ENCODE measurements around the gene DGKD. TPM values are rescaled to one million over a fixed set of nuclear protein-coding genes. Genes with fewer than 3 reads are reported as not detected.

The DGKD gene
- total RNA-seq, 4 donors from 2014 or later: 67.7 to 195 (median 125) TPM

- no peak for DNase-seq
- H3K9me3 ChIP-seq: no peaks in the 10 kb centered on the region
- H3K27me3 ChIP-seq: no peaks in the 10 kb centered on the region
- no peak overlapping the region for H3K4me3 ChIP-seq
- peaks cover 0 to 26% (median 9%) of the 10 kb centered on the region in 4 donors for H3K4me1 ChIP-seq
- H3K36me3 ChIP-seq: peaks cover 0 to 11% (median 0%) of the 10 kb centered on the region in 3 donors
- H3K27ac ChIP-seq: peak overlapping the region; percentile 37 to 76 (median 54)
- no peak for TF ChIP-seq POLR2A (IDR thresholded peaks at IDR 0.05)
- no peak for TF ChIP-seq CTCF (IDR thresholded peaks at IDR 0.05)
Measured at GRCh38 chr2:233385489-233386044, 31.3 kb downstream of the DGKD start.

- Histone ChIP-seq H3K4me1 (peaks cover 0 to 19% (median 9%) of the 10 kb centered on the region in 4 donors), H3K27ac (peak overlapping the region; percentile 46 to 76 (median 60)), H3K4me3 (no peak overlapping the region), H3K27me3 (no peaks in the 10 kb centered on the region), H3K36me3 (peaks cover 0 to 15% (median 0%) of the 10 kb centered on the region in 3 donors), H3K9me3 (no peaks in the 10 kb centered on the region)
- TF ChIP-seq CTCF (IDR thresholded peaks at IDR 0.05) (no peak), POLR2A (IDR thresholded peaks at IDR 0.05) (no peak)
- no peak for DNase-seq
Measured at GRCh38 chr2:233386382-233387041, 32.2 kb downstream of the DGKD start.

DNA sequence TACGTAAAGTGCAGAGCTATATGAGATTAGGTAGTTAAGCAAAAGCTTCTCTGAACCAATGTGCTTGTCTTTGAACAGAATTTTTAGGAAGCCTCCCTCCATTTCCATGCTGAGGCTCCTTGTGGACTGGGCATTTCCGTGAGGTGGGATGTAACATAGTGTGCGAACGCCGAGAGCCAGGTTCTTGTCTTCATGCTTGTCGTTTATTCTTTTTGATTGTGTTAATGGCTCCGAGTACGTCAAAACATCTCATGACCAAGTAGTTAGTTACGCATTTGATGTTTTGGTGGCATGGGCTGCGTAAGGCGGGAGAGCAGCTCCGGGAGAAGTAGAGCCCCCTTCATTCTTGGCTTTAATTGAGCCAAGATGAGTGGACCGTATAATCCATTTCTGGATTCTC is 32.9 kb downstream of the DGKD start:
- Histone ChIP-seq H3K4me1 (peaks cover 0 to 19% (median 9%) of the 10 kb centered on the region in 4 donors), H3K27me3 (no peaks in the 10 kb centered on the region), H3K36me3 (peaks cover 0 to 19% (median 0%) of the 10 kb centered on the region in 3 donors), H3K9me3 (no peaks in the 10 kb centered on the region), H3K4me3 (no peak overlapping the region), H3K27ac (peak overlapping the region; percentile 46 to 76 (median 60))
- no peak for TF ChIP-seq CTCF (IDR thresholded peaks at IDR 0.05)
- no peak for TF ChIP-seq POLR2A (IDR thresholded peaks at IDR 0.05)
- no peak for DNase-seq

DNA sequence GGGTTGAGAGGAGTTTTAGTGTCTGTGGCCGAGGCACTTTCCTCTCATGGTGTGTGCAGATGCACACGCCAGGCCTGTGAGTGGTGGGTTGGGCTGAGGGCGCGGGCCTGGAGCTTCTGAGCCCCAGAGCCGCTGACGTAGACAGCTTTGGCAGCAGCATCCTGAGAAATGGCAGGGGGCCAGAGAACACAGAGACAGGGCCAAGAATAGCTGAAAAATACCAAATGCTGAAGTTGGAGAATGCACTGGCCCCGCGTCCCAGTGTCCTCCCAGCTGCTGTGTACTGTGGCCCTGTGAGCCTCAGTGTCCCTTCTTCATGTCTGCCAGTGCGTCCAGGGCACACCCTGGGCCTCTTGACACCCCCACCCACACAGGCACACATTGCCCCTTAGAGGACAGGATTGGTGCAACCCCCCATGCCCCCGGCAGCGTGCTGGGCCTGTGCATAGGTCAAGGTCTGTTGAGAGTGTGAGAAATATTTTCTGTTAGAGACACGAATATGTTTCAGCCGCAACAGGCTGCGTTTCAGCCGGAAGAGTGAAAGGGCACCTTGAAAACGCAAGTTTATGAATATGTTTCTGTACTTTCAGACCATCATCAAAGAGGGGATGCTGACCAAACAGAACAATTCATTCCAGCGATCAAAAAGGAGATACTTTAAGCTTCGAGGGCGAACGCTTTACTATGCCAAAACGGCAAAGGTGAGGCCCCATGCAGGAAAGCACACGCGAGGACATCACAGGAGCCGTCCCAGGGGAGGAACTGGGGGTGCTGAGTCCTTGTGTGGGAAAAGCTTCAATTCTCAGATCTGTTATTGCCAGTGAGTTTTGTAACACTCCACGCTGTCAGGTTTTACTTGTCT is 33.6 kb downstream of the DGKD start:
- Histone ChIP-seq H3K4me3 (no peak overlapping the region), H3K36me3 (peaks cover 0 to 19% (median 0%) of the 10 kb centered on the region in 3 donors), H3K27ac (peak overlapping the region; percentile 46 to 76 (median 60)), H3K4me1 (peaks cover 0 to 19% (median 9%) of the 10 kb centered on the region in 4 donors), H3K9me3 (no peaks in the 10 kb centered on the region), H3K27me3 (no peaks in the 10 kb centered on the region)
- TF ChIP-seq CTCF (IDR thresholded peaks at IDR 0.05) (no peak), POLR2A (IDR thresholded peaks at IDR 0.05) (no peak)
- peak in 1 of 3 donors; percentile 80 for DNase-seq

DNA sequence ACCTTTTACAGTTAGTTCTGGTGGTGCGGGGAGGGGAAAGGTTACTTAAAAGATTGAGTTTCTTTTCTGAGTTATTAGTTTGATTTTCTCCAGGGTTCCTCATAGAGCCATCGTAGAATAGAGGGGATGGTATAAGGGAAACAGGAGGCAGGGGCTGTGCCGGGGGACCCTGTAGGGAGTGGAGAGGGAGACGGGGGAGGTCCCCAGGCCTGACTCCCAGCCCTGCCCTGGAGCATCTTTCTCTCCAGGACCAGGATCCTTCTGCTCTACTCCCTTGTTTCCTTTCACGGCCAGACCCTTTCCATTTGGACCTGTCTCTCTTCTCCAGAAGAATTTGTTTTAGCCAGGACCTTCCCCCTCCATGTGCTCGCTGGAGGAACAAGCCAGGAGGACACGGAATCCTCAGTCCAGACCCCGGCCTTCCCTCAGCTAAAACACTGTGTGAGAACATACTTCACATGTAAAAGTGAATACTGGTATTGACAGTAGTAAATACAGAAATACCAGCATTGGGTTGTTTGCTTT is 35.4 kb downstream of the DGKD start:
- TF ChIP-seq POLR2A (IDR thresholded peaks at IDR 0.05) (no peak), CTCF (IDR thresholded peaks at IDR 0.05) (no peak)

More for the DNA sequence above, 35.4 kb downstream of the DGKD start:
- peaks cover 0 to 17% (median 9%) of the 10 kb centered on the region in 4 donors for H3K4me1 ChIP-seq
- no peak overlapping the region for H3K4me3 ChIP-seq
- H3K27ac ChIP-seq: peak overlapping the region in 1 of 4 donors; percentile 76
- no peak for DNase-seq
- peaks cover 0 to 19% (median 0%) of the 10 kb centered on the region in 3 donors for H3K36me3 ChIP-seq
- no peaks in the 10 kb centered on the region for H3K9me3 ChIP-seq
- H3K27me3 ChIP-seq: no peaks in the 10 kb centered on the region

All from Peyer's patch (tissue), 4 donors.